Peyer's patch (tissue), 4 donors: Measurements from ENCODE around the gene ARRB2. TPM values are rescaled to one million over a fixed set of nuclear protein-coding genes. Genes with fewer than 3 reads are reported as not detected.
"Not testable (repeated sequence)": the region's sequence is repeated elsewhere in the genome, so short reads cannot be mapped to it uniquely, and the experiment has no call there.

Experiments
- DNase-seq, 3 donors: peaks; one replicate each; pipeline ENCODE4 v3.0.0-alpha.2; 2017 to 2019
- H3K27ac ChIP-seq, 4 donors: fragments of 200-600 bp; sonication (generic); one replicate each; pipeline ENCODE4 v1.5.1; 2016 to 2019
- H3K27me3 ChIP-seq, 2 donors: fragments of 200-600 bp; sonication (generic); one replicate each; pipeline ENCODE4 v1.5.1; 2019
- H3K36me3 ChIP-seq, 3 donors: fragments of 200-600 bp; sonication (generic); one replicate each; pipeline ENCODE4 v1.5.1; 2016 to 2019
- H3K4me1 ChIP-seq, 4 donors: fragments of 200-600 bp; sonication (generic); one replicate each; pipeline ENCODE4 v1.5.1; 2016 to 2019
- H3K4me3 ChIP-seq, 4 donors: fragments of 200-600 bp; sonication (generic); 1 replicate in 3 of 4; 2 replicates in 1 of 4; pipeline ENCODE4 v1.5.1; 2016 to 2019; ENCODE audit warnings: mild to moderate bottlenecking in 1 of 4
- H3K9me3 ChIP-seq, 4 donors: fragments of 200-600 bp; sonication (generic); one replicate each; pipeline ENCODE4 v1.5.1; 2016 to 2019; ENCODE audit warnings: mild to moderate bottlenecking in 1 of 4
- CTCF ChIP-seq, 6 experiments: fragments of 450-650 bp in 4 of 6; fragments of 200-600 bp in 2 of 6; sonication (generic) in 1 of 6; IDR thresholded peaks; one replicate each; pipeline ENCODE4 v1.5.1; 2017 to 2019; ENCODE audit warnings: antibody characterized with exemption in 6 of 6, mild to moderate bottlenecking in 3 of 6, moderate library complexity in 1 of 6
- POLR2A ChIP-seq, 2 donors: fragments of 450-650 bp; IDR thresholded peaks; one replicate each; pipeline ENCODE4 v1.5.1; 2017; ENCODE audit warnings: antibody characterized with exemption in 2 of 2, mild to moderate bottlenecking in 2 of 2, moderate library complexity in 2 of 2
- total RNA-seq, 4 donors: library from RNA; depleted of rRNA; stranded (reverse); fragments of >200 nt; gene quantifications; one replicate each; pipeline ENCODE4 v1.1.0, GENCODE V29; 2016

Gene ARRB2
- total RNA-seq, 4 donors from 2014 or later: 59.2 to 163 (median 73.8) TPM

GRCh38 chr17:4690745-4691144 lies 19.7 kb upstream of the ARRB2 start:
- TF ChIP-seq POLR2A (IDR thresholded peaks at IDR 0.05) (no peak), CTCF (IDR thresholded peaks at IDR 0.05) (no peak)
- peaks cover 0 to 15% (median 0%) of the 10 kb centered on the region in 3 donors for H3K36me3 ChIP-seq
- no peak overlapping the region for H3K27ac ChIP-seq
- H3K27me3 ChIP-seq: no peaks in the 10 kb centered on the region
- no peaks in the 10 kb centered on the region for H3K9me3 ChIP-seq
- no peak overlapping the region for H3K4me3 ChIP-seq
- H3K4me1 ChIP-seq: peaks cover 0 to 5% (median 0%) of the 10 kb centered on the region in 4 donors
- no peak for DNase-seq

DNA sequence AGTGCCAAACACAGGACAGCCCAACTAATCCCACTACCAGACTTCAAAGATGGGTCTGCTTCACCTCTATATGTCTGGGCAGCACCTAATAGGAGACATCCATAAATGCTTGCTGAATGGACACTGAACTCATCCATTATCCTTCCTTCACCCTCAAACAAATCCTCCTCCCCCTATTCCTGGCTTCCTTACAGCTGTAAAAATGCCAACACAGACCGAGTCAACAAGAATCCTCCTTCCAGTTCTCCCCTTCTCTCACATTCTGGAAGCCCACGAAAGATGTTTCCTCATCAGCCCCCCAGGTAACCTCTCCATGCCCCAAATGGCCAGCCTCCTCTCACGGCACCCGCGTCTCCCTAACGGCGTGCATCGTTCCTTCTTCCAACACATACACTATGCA lies 18.7 kb upstream of the ARRB2 start:
- Histone ChIP-seq H3K4me1 (peaks cover 0 to 5% (median 0%) of the 10 kb centered on the region in 4 donors), H3K4me3 (no peak overlapping the region), H3K9me3 (no peaks in the 10 kb centered on the region), H3K27me3 (no peaks in the 10 kb centered on the region), H3K27ac (peak overlapping the region in 2 of 4 donors; percentile 1 to 6), H3K36me3 (peaks cover 0 to 15% (median 0%) of the 10 kb centered on the region in 3 donors)
- TF ChIP-seq CTCF (IDR thresholded peaks at IDR 0.05): no peak
- TF ChIP-seq POLR2A (IDR thresholded peaks at IDR 0.05): no peak
- peak in 1 of 3 donors; percentile 18 for DNase-seq

GRCh38 chr17:4693416-4693815 lies 17.0 kb upstream of the ARRB2 start:
- H3K36me3 ChIP-seq: peaks cover 0 to 12% (median 0%) of the 10 kb centered on the region in 3 donors
- no peak overlapping the region for H3K27ac ChIP-seq
- H3K4me3 ChIP-seq: no peak overlapping the region
- TF ChIP-seq POLR2A (IDR thresholded peaks at IDR 0.05) (no peak), CTCF (IDR thresholded peaks at IDR 0.05) (no peak)
- DNase-seq: no peak
- no peaks in the 10 kb centered on the region for H3K9me3 ChIP-seq
- H3K4me1 ChIP-seq: peaks cover 0 to 5% (median 0%) of the 10 kb centered on the region in 4 donors
- no peaks in the 10 kb centered on the region for H3K27me3 ChIP-seq

GRCh38 chr17:4696437-4696805 lies 14.0 kb upstream of the ARRB2 start:
- TF ChIP-seq POLR2A (IDR thresholded peaks at IDR 0.05) (no peak), CTCF (IDR thresholded peaks at IDR 0.05) (no peak)
- no peaks in the 10 kb centered on the region for H3K36me3 ChIP-seq
- H3K27me3 ChIP-seq: no peaks in the 10 kb centered on the region
- no peak for DNase-seq
- no peaks in the 10 kb centered on the region for H3K9me3 ChIP-seq
- peak overlapping the region; percentile 22 to 53 (median 42) for H3K27ac ChIP-seq
- H3K4me3 ChIP-seq: no peak overlapping the region
- peaks cover 0 to 4% (median 0%) of the 10 kb centered on the region in 4 donors for H3K4me1 ChIP-seq

DNA sequence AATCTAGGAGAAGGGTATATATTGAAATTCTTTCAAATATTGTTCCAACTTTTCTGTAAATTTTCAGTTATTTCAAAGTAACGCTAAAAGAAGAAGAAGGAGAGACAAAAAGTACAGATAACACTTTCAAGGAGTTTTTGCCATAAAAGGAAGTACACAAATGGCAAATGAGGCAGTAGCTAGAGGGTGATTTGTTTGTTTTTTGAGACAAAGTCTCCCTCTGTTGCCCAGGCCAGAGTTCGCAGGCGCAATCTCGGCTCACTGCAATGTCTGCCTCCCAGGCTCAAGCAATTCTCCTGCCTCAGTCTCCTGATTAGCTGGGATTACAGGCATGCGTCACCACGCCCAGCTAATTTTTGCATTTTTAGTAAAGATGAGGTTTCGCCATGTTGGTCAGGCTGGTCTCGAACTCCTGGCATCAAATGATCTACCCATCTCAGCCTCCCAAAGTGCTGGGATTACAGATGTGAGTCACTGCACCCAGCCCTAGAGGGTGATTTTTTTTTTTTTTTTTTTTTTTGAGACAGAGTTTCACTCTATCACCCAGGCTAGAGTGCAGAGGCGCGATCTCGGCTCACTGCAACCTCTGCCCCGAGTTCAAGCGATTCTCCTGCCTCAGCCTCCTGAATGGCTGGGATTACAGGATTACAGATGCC lies 10.9 kb upstream of the ARRB2 start:
- H3K9me3 ChIP-seq, DNase-seq, H3K27ac ChIP-seq: not testable (repeated sequence)

More for the DNA sequence above, 10.9 kb upstream of the ARRB2 start:
- H3K4me3 ChIP-seq, H3K36me3 ChIP-seq, H3K27me3 ChIP-seq: not testable (repeated sequence)
- H3K4me1 ChIP-seq: peaks cover 0 to 23% (median 6%) of the 10 kb centered on the region in 4 donors
- peak in 2 of 6 experiments; percentile 13 to 25 for TF ChIP-seq CTCF (IDR thresholded peaks at IDR 0.05)
